ENCODE data around the gene AKT1. TPM values are rescaled to one million over a fixed set of nuclear protein-coding genes. Genes with fewer than 3 reads are reported as not detected.

The AKT1 gene
- total and polyA plus RNA-seq, 2 of the 13 experiments (the other 11 are each of a cell fraction or from before 2014, with no cell fraction given), result 96.2 to 116 TPM

GRCh38 chr14:104752735-104753527, 42.6 kb downstream of the AKT1 start, which contains the start of gene SIVA1 (continued):
- TF ChIP-seq ZNF749 (CRISPR knock-in tag; IDR thresholded peaks at IDR 0.05; ENCODE audit: borderline replicate concordance) (peak; percentile 83; the same call in 1 of the 2 replicates), ZNF234 (CRISPR knock-in tag; conservative IDR thresholded peaks at IDR 0.05) (no peak; the same call in 1 of the 2 replicates), MBD4 (IDR thresholded peaks at IDR 0.05; ENCODE audit: borderline replicate concordance, low read length) (no peak), NAIF1 (CRISPR knock-in tag; IDR thresholded peaks at IDR 0.05; ENCODE audit: borderline replicate concordance) (peak; percentile 53; the same call in 1 of the 2 replicates), PREB (CRISPR knock-in tag; IDR thresholded peaks at IDR 0.05) (no peak), ZSCAN21 (CRISPR knock-in tag; IDR thresholded peaks at IDR 0.05; ENCODE audit: borderline replicate concordance) (no peak), MTA1 (CRISPR knock-in tag; IDR thresholded peaks at IDR 0.05; ENCODE audit: borderline replicate concordance) (peak; percentile 46; the same call in 1 of the 2 replicates), ZNF33B (CRISPR knock-in tag; IDR thresholded peaks at IDR 0.05) (peak; percentile 26; the same call in 1 of the 2 replicates), KMT2B (CRISPR knock-in tag; IDR thresholded peaks at IDR 0.05) (peak; percentile 76), ZNF878 (CRISPR knock-in tag; IDR thresholded peaks at IDR 0.05) (peak; percentile 95), NFYB (CRISPR knock-in tag; IDR thresholded peaks at IDR 0.05) (peak; percentile 92), ZNF652 (CRISPR knock-in tag; IDR thresholded peaks at IDR 0.05; ENCODE audit: borderline replicate concordance, low read depth) (no peak), POLR2AphosphoS5 (IDR thresholded peaks at IDR 0.05; ENCODE audit: low read depth, low read length) (peak; percentile 72), ATF2 (CRISPR knock-in tag; IDR thresholded peaks at IDR 0.05) (0 out of 2 replicates have a peak, but pooled peaks have one; percentile 51), STAT5B (CRISPR knock-in tag; IDR thresholded peaks at IDR 0.05) (no peak), ZNF451 (CRISPR knock-in tag; IDR thresholded peaks at IDR 0.05) (peak; percentile 85), ZMAT5 (CRISPR knock-in tag; IDR thresholded peaks at IDR 0.05; ENCODE audit: borderline replicate concordance, low read depth) (0 out of 2 replicates have a peak, but pooled peaks have one; percentile 91), ZBTB39 (CRISPR knock-in tag; IDR thresholded peaks at IDR 0.05) (no peak), ONECUT2 (CRISPR knock-in tag; IDR thresholded peaks at IDR 0.05) (no peak), ZNF839 (CRISPR knock-in tag; IDR thresholded peaks at IDR 0.05; ENCODE audit: borderline replicate concordance) (0 out of 2 replicates have a peak, but pooled peaks have one; percentile 44), MAX (IDR thresholded peaks at IDR 0.05) (peak; percentile 83), NR2F6 (IDR thresholded peaks at IDR 0.05) (no peak), NR2F6 (CRISPR knock-in tag; IDR thresholded peaks at IDR 0.05) (peak; percentile 57), ZNF484 (CRISPR knock-in tag; IDR thresholded peaks at IDR 0.05; ENCODE audit: borderline replicate concordance, low read depth) (peak; percentile 90; the same call in 1 of the 2 replicates), FOXK1 (CRISPR knock-in tag; IDR thresholded peaks at IDR 0.05; ENCODE audit: borderline replicate concordance, low read depth) (no peak), RXRB (CRISPR knock-in tag; IDR thresholded peaks at IDR 0.05; ENCODE audit: borderline replicate concordance) (peak; percentile 8; the same call in 1 of the 2 replicates)
